GM19023 (cell line): Measurements from ENCODE around the gene TNFRSF19.
"Not testable (repeated sequence)": the region's sequence is repeated elsewhere in the genome, so short reads cannot be mapped to it uniquely, and the experiment has no call there.

Experiments
- ATAC-seq: cut with Tn5 transposase; IDR thresholded peaks from one replicate; pipeline ENCODE4 v1.9.1; 2021; ENCODE audit warnings: mild to moderate bottlenecking, moderate library complexity; ENCODE audit not compliant: unreplicated experiment

Gene TNFRSF19

GRCh38 chr13:23570099-23570920, at the start of gene TNFRSF19:
TSS of gene TNFRSF19 (plus strand) at chr13:23570412. CDS start at chr13:23590184, 19,772 bp downstream.
- ATAC-seq = no peak

- not testable (repeated sequence) for ATAC-seq
These were observed 40.3 kb upstream of the TNFRSF19 start for GRCh38 chr13:23529926-23530325.

GRCh38 chr13:23531446-23531845, 38.8 kb upstream of the TNFRSF19 start:
- ATAC-seq = no peak

- no peak for ATAC-seq
These were observed 36.1 kb upstream of the TNFRSF19 start for GRCh38 chr13:23534090-23534489.

- no peak for ATAC-seq
These were observed 28.9 kb upstream of the TNFRSF19 start for GRCh38 chr13:23541221-23541824.

GRCh38 chr13:23544668-23545067, 25.5 kb upstream of the TNFRSF19 start:
- no peak for ATAC-seq

- ATAC-seq = no peak
These were observed 23.1 kb upstream of the TNFRSF19 start for GRCh38 chr13:23547000-23547590.

GRCh38 chr13:23549724-23550123, 20.5 kb upstream of the TNFRSF19 start:
- ATAC-seq = no peak

GRCh38 chr13:23550163-23550562, 20.0 kb upstream of the TNFRSF19 start:
- ATAC-seq = no peak

- no peak for ATAC-seq
These were observed 18.8 kb upstream of the TNFRSF19 start for GRCh38 chr13:23551213-23552008.

GRCh38 chr13:23552171-23552570, 18.0 kb upstream of the TNFRSF19 start:
- ATAC-seq = no peak

GRCh38 chr13:23552661-23553060, 17.6 kb upstream of the TNFRSF19 start:
- no peak for ATAC-seq

GRCh38 chr13:23554000-23554399, 16.2 kb upstream of the TNFRSF19 start:
- no peak for ATAC-seq

- no peak for ATAC-seq
These were observed 13.2 kb upstream of the TNFRSF19 start for GRCh38 chr13:23557043-23557442.

GRCh38 chr13:23557733-23558132, 12.5 kb upstream of the TNFRSF19 start:
- no peak for ATAC-seq

GRCh38 chr13:23558675-23559536, 11.3 kb upstream of the TNFRSF19 start:
- no peak for ATAC-seq

- no peak for ATAC-seq
These were observed 9.6 kb upstream of the TNFRSF19 start for GRCh38 chr13:23560571-23561089.

- ATAC-seq = peak; percentile 65
These were observed 9.0 kb upstream of the TNFRSF19 start for GRCh38 chr13:23561261-23561660.

GRCh38 chr13:23563085-23563845, 6.9 kb upstream of the TNFRSF19 start:
- ATAC-seq = no peak
